Large intestine (tissue), 3 donors: ENCODE data around the gene PEPD. TPM values are rescaled to one million over a fixed set of nuclear protein-coding genes. Genes with fewer than 3 reads are reported as not detected.
A peak's percentile ranks its signal among the peaks of the same experiment; 100 is the strongest.

Experiments
- DNase-seq, 2 donors: peaks; one replicate each; pipeline versions ENCODE4 v3.0.0 to v3.0.0-alpha.2; 2013
- H3K27ac ChIP-seq: one replicate; pipeline ENCODE4 v1.5.1; 2013; ENCODE audit warnings: low read length
- H3K27me3 ChIP-seq: 2 replicates; pipeline ENCODE4 v1.6.1; 2013; ENCODE audit warnings: low read length; ENCODE audit not compliant: control insufficient read depth, insufficient read depth
- H3K36me3 ChIP-seq: 2 replicates; pipeline ENCODE4 v1.6.1; 2013; ENCODE audit warnings: low read length; ENCODE audit not compliant: control insufficient read depth, insufficient read depth
- H3K4me1 ChIP-seq: one replicate; pipeline ENCODE4 v1.6.1; 2013; ENCODE audit warnings: low read length; ENCODE audit not compliant: control insufficient read depth, insufficient read depth
- H3K4me3 ChIP-seq: one replicate; pipeline ENCODE4 v1.5.1; 2013; ENCODE audit warnings: low read length
- H3K9me3 ChIP-seq: one replicate; pipeline ENCODE4 v1.6.1; 2013; ENCODE audit warnings: mild to moderate bottlenecking, low read depth, low read length, moderate library complexity; ENCODE audit not compliant: control insufficient read depth
- WGBS: methylation state at CpG from one replicate; pipeline ENCODE4 v1.1.5; 2013; ENCODE audit warnings: low lambda C conversion rate; ENCODE audit not compliant: insufficient coverage; 5-methylcytosine and 5-hydroxymethylcytosine counted together
- polyA plus RNA-seq: library from polyadenylated mRNA; unstranded; fragments of 120-200 nt; gene quantifications from one replicate; pipeline ENCODE4 v1.2.1, GENCODE V29; 2013

PEPD gene
- polyA plus RNA-seq, 1 donor, result 216 TPM

GRCh38 chr19:33407140-33407551 lies 114.4 kb downstream of the PEPD start:
- peaks cover 41% of the 10 kb centered on the region for H3K4me1 ChIP-seq
- peaks cover 40% of the 10 kb centered on the region for H3K36me3 ChIP-seq
- no peak overlapping the region for H3K27ac ChIP-seq
- peaks cover 2% of the 10 kb centered on the region for H3K9me3 ChIP-seq
- no peak overlapping the region for H3K4me3 ChIP-seq
- H3K27me3 ChIP-seq, result no peaks in the 10 kb centered on the region
- no CpG with 5 or more reads among the region's 9 CpGs for WGBS
- no peak for DNase-seq

GRCh38 chr19:33406521-33407139 lies 115.0 kb downstream of the PEPD start:
- Histone ChIP-seq H3K4me3 (no peak overlapping the region), H3K4me1 (peaks cover 46% of the 10 kb centered on the region), H3K27me3 (no peaks in the 10 kb centered on the region), H3K36me3 (peaks cover 38% of the 10 kb centered on the region), H3K27ac (no peak overlapping the region), H3K9me3 (peaks cover 2% of the 10 kb centered on the region)
- WGBS, result no CpG with 5 or more reads among the region's 13 CpGs
- peak in 1 of 2 donors; percentile 68 for DNase-seq

GRCh38 chr19:33405553-33406461 lies 115.8 kb downstream of the PEPD start:
- peaks cover 54% of the 10 kb centered on the region for H3K4me1 ChIP-seq
- H3K9me3 ChIP-seq, result peaks cover 2% of the 10 kb centered on the region
- no peak overlapping the region for H3K27ac ChIP-seq
- H3K36me3 ChIP-seq, result peaks cover 37% of the 10 kb centered on the region
- H3K27me3 ChIP-seq, result no peaks in the 10 kb centered on the region
- H3K4me3 ChIP-seq, result no peak overlapping the region
- WGBS, result 96% methylated on average over 5 of the region's 34 CpGs
- DNase-seq, result no peak

- Histone ChIP-seq H3K36me3 (peaks cover 37% of the 10 kb centered on the region), H3K27me3 (no peaks in the 10 kb centered on the region), H3K4me1 (peaks cover 60% of the 10 kb centered on the region), H3K4me3 (no peak overlapping the region), H3K27ac (no peak overlapping the region), H3K9me3 (peaks cover 2% of the 10 kb centered on the region)
- WGBS, result no CpG with 5 or more reads among the region's 8 CpGs
- DNase-seq, result no peak
Measured at GRCh38 chr19:33405254-33405552, 116.4 kb downstream of the PEPD start.

- H3K9me3 ChIP-seq, result peaks cover 2% of the 10 kb centered on the region
- peaks cover 66% of the 10 kb centered on the region for H3K4me1 ChIP-seq
- 86% methylated on average over 6 of the region's 18 CpGs for WGBS
- peak overlapping the region; percentile 100 for H3K27ac ChIP-seq
- DNase-seq, result peak in 1 of 2 donors; percentile 47
- H3K36me3 ChIP-seq, result peaks cover 31% of the 10 kb centered on the region
- no peaks in the 10 kb centered on the region for H3K27me3 ChIP-seq
- no peak overlapping the region for H3K4me3 ChIP-seq
Measured at GRCh38 chr19:33404506-33405253, 116.9 kb downstream of the PEPD start.

- H3K27ac ChIP-seq, result peak overlapping the region; percentile 100
- peaks cover 31% of the 10 kb centered on the region for H3K36me3 ChIP-seq
- no peak for DNase-seq
- peaks cover 67% of the 10 kb centered on the region for H3K4me1 ChIP-seq
- H3K27me3 ChIP-seq, result no peaks in the 10 kb centered on the region
- peaks cover 2% of the 10 kb centered on the region for H3K9me3 ChIP-seq
- no CpG with 5 or more reads among the region's 6 CpGs for WGBS
- H3K4me3 ChIP-seq, result no peak overlapping the region
Measured at GRCh38 chr19:33403973-33404304, 117.7 kb downstream of the PEPD start.

- no peaks in the 10 kb centered on the region for H3K27me3 ChIP-seq
- DNase-seq, result peak; percentile 96 to 99
- H3K27ac ChIP-seq, result peak overlapping the region; percentile 100
- no peak overlapping the region for H3K4me3 ChIP-seq
- H3K9me3 ChIP-seq, result peaks cover 2% of the 10 kb centered on the region
- WGBS, result no CpG with 5 or more reads among the region's 18 CpGs
- H3K36me3 ChIP-seq, result peaks cover 34% of the 10 kb centered on the region
- peaks cover 67% of the 10 kb centered on the region for H3K4me1 ChIP-seq
Measured at GRCh38 chr19:33403221-33403972, 118.2 kb downstream of the PEPD start.

GRCh38 chr19:33402421-33403220 lies 119.0 kb downstream of the PEPD start:
- Histone ChIP-seq H3K27me3 (no peaks in the 10 kb centered on the region), H3K4me3 (no peak overlapping the region), H3K36me3 (peaks cover 32% of the 10 kb centered on the region), H3K9me3 (peaks cover 2% of the 10 kb centered on the region), H3K4me1 (peaks cover 67% of the 10 kb centered on the region), H3K27ac (peak overlapping the region; percentile 100)
- no CpG with 5 or more reads among the region's 18 CpGs for whole genome bisulfite sequencing
- peak in 1 of 2 donors; percentile 65 for DNase-seq

- DNase-seq, result no peak
- no CpG with 5 or more reads among the region's 30 CpGs for WGBS
- no peak overlapping the region for H3K4me3 ChIP-seq
- H3K27ac ChIP-seq, result peak overlapping the region; percentile 100
- H3K27me3 ChIP-seq, result no peaks in the 10 kb centered on the region
- peaks cover 26% of the 10 kb centered on the region for H3K36me3 ChIP-seq
- H3K4me1 ChIP-seq, result peaks cover 70% of the 10 kb centered on the region
- peaks cover 2% of the 10 kb centered on the region for H3K9me3 ChIP-seq
Measured at GRCh38 chr19:33401683-33402420, 119.7 kb downstream of the PEPD start.
